H1 (cell line): ENCODE data around the gene UTP25. TPM values are rescaled to one million over a fixed set of nuclear protein-coding genes. Genes with fewer than 3 reads are reported as not detected.

Experiments
- MAFK ChIP-seq: IDR thresholded peaks from 2 replicates; pipeline ENCODE4 v1.6.1; 2012; ENCODE audit warnings: low read depth, mild to moderate bottlenecking, improper control_type of control experiment, low read length
- polyA plus RNA-seq, 7 experiments: library from polyadenylated mRNA; depleted of rRNA in 3 of 7; stranded (reverse) in 5 of 7; unstranded in 2 of 7; fragments of >200 nt in 5 of 7; fragments of 200-250 nt in 2 of 7; gene quantifications; 1 replicate in 5 of 7; 2 replicates in 1 of 7; 4 replicates in 1 of 7; pipeline versions ENCODE4 v1.2.1 to v1.2.3, GENCODE V29; 2011 to 2013; ENCODE audit warnings: missing spikeins in 2 of 7, mixed read lengths in 2 of 7
- total RNA-seq: library from RNA; stranded (reverse); fragmentation: NEBNext Ultra II Directional; extraction: Animal tissue kit (Norgen Biotek cat#: 25700); gene quantifications from 2 replicates; pipeline ENCODE4 v1.2.1, GENCODE V29; 2021

UTP25 gene
- total and polyA plus RNA-seq, 2 of the 8 experiments (the other 6 are each of a cell fraction or from before 2014, with no cell fraction given): 4.0 to 7.6 TPM

DNA sequence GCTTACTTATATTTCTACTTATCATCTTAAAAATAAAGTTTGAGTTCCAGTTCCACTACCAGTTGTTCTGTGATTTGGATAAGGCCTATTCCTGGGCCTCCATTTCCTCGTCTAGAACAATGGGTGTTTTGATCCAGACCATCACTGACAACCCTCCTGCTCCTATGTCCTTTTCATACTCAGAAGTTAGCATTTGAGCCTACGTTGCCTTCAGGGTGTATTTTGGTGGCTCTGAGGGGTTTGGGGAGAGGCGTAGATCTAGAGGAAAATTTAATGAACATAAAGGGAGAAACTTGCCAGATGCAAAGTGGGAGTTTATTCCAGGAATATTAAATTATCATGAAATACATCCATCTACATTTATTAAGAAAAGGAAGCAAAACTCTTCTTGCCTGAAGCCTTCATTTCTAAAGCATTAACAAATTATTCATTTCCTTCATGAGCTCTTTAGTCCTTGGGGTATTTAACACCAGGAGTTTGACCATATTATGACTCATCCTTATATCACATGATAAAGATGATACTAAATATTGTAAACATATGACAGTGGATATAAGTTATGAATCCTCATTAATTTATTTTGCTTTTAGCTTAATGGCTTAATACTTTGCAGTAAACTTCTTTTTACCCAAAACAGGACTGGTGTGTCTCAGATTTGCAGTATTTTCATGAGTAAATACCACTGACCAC, 63.0 kb downstream of the UTP25 start (continued):
- TF ChIP-seq MAFK: no peak
